ENCODE data around the gene BPIFB2. TPM values are rescaled to one million over a fixed set of nuclear protein-coding genes. Genes with fewer than 3 reads are reported as not detected.
A peak's percentile ranks its signal among the peaks of the same experiment; 100 is the strongest.

BPIFB2 gene
- total RNA-seq, 3 donors from 2014 or later (not counting 1 experiment from before 2014, with no cell fraction given): not detected

DNA sequence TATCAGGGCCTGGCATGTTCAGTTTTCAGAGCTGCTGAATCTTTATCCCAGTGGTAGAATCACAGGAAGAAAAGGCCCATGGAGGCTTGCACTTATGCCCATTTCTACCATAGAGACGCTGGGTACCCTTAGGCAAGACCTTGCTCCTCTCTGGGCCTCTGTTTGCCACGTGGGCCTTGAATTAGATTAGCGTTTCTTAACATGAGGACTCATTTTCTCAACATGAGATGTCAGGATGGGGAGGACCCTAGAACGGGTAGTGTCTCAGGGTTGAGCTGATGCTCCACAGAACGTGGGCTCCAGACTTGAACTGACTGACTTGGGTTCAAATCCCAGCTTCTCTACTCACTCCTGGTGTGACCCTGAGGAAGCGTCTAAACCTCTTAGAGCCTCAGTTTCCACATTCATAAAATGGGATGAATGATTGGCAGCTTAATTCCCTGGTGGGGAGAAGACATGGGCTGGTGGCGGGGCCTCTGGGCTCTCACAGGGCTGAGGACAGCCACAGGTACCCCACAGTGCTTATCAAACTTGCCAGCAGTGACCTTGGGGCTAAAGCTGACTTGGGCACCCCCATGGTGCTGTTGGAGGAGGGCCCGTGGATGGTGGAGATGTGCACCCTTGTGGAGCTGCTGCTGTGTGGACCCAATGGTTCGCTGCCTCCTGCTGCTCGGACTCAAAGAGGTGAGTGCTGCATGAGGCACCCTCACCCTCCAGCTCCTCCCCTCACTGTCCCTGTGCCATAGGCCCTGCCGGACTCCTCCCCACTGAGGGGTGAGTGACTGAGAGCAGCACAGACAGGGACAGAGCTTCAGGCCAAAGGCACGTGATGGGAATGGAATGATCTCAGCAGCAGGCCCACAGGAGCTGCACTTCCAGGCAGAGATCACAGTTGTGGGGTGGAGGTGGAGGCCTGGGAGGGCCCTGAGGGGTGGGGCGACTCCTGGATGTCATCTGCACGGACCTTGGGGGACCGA is 31.5 kb upstream of the BPIFB2 start:
- H3K4me3 Mint-ChIP-seq: no peak overlapping the region
- H3K4me1 ChIP-seq (ENCODE audit: control insufficient read depth, insufficient read depth, low read length): peaks cover 22% of the 10 kb centered on the region
- no peak overlapping the region for H3K4me3 ChIP-seq (ENCODE audit: low read length)
- no peaks in the 10 kb centered on the region for H3K27me3 ChIP-seq (ENCODE audit: control insufficient read depth, insufficient read depth, low read length)
- H3K27me3 Mint-ChIP-seq (ENCODE audit: low read depth in 2 of 2): no peaks in the 10 kb centered on the region
- H3K4me1 Mint-ChIP-seq: peaks cover 0 to 11% of the 10 kb centered on the region in 2 donors
- H3K36me3 ChIP-seq (ENCODE audit: control insufficient read depth, insufficient read depth, low read length): no peaks in the 10 kb centered on the region
- DNase-seq: no peak
- H3K27ac Mint-ChIP-seq: peak overlapping the region; percentile 6 to 71
- H3K9me3 ChIP-seq (ENCODE audit: control insufficient read depth, insufficient read depth, low read length): peaks cover 11% of the 10 kb centered on the region
- TF ChIP-seq, protein P1, sequence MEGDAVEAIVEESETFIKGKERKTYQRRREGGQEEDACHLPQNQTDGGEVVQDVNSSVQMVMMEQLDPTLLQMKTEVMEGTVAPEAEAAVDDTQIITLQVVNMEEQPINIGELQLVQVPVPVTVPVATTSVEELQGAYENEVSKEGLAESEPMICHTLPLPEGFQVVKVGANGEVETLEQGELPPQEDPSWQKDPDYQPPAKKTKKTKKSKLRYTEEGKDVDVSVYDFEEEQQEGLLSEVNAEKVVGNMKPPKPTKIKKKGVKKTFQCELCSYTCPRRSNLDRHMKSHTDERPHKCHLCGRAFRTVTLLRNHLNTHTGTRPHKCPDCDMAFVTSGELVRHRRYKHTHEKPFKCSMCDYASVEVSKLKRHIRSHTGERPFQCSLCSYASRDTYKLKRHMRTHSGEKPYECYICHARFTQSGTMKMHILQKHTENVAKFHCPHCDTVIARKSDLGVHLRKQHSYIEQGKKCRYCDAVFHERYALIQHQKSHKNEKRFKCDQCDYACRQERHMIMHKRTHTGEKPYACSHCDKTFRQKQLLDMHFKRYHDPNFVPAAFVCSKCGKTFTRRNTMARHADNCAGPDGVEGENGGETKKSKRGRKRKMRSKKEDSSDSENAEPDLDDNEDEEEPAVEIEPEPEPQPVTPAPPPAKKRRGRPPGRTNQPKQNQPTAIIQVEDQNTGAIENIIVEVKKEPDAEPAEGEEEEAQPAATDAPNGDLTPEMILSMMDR (IDR thresholded peaks at IDR 0.05): no peak
- WGBS (ENCODE audit: insufficient coverage): 94% methylated on average over 15 of the region's 15 CpGs
- intact Hi-C loops (cut with micrococcal nuclease): no loop called here
- peaks cover 0 to 2% of the 10 kb centered on the region in 2 donors for H3K9me3 Mint-ChIP-seq
- no peak overlapping the region for H3K27ac ChIP-seq (ENCODE audit: low read length)
- ATAC-seq: no peak
- H3K36me3 Mint-ChIP-seq: no peaks in the 10 kb centered on the region

DNA sequence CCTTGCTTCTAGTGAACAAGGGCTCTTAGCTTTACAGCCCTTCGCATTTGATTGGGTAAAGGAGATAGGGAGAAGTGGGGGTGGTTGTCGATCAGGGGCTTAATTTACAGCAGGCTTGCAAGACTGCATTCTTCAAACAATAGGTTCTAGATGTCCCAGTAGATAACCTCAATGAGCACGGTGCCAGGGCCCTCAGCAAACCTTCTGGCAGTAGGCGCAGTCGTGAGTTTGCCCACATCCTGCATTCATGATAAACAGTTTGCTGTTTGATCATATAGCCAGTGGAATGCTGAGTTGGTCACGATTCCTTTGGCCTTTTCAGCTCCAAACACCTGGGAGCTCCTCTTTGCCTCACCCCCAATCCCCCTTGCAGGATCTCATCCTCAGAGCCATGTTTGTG is 30.8 kb upstream of the BPIFB2 start:
- H3K4me1 Mint-ChIP-seq: peaks cover 0 to 11% of the 10 kb centered on the region in 2 donors
- H3K36me3 ChIP-seq (ENCODE audit: control insufficient read depth, insufficient read depth, low read length): no peaks in the 10 kb centered on the region
- no peak overlapping the region for H3K4me3 ChIP-seq (ENCODE audit: low read length)
- peaks cover 14% of the 10 kb centered on the region for H3K4me1 ChIP-seq (ENCODE audit: control insufficient read depth, insufficient read depth, low read length)
- intact Hi-C loops (cut with micrococcal nuclease): no loop called here
- ATAC-seq: no peak
- H3K27ac Mint-ChIP-seq: peak overlapping the region; percentile 6 to 71
- no peaks in the 10 kb centered on the region for H3K36me3 Mint-ChIP-seq
- H3K27me3 Mint-ChIP-seq (ENCODE audit: low read depth in 2 of 2): no peaks in the 10 kb centered on the region
- DNase-seq: peak in 1 of 2 donors; percentile 47
- TF ChIP-seq, protein P1 (IDR thresholded peaks at IDR 0.05): no peak
- no peaks in the 10 kb centered on the region for H3K27me3 ChIP-seq (ENCODE audit: control insufficient read depth, insufficient read depth, low read length)
- peaks cover 11% of the 10 kb centered on the region for H3K9me3 ChIP-seq (ENCODE audit: control insufficient read depth, insufficient read depth, low read length)
- no peak overlapping the region for H3K27ac ChIP-seq (ENCODE audit: low read length)
- WGBS (ENCODE audit: insufficient coverage): 44% methylated on average over 6 of the region's 6 CpGs
- peaks cover 0 to 2% of the 10 kb centered on the region in 2 donors for H3K9me3 Mint-ChIP-seq
- no peak overlapping the region for H3K4me3 Mint-ChIP-seq

DNA sequence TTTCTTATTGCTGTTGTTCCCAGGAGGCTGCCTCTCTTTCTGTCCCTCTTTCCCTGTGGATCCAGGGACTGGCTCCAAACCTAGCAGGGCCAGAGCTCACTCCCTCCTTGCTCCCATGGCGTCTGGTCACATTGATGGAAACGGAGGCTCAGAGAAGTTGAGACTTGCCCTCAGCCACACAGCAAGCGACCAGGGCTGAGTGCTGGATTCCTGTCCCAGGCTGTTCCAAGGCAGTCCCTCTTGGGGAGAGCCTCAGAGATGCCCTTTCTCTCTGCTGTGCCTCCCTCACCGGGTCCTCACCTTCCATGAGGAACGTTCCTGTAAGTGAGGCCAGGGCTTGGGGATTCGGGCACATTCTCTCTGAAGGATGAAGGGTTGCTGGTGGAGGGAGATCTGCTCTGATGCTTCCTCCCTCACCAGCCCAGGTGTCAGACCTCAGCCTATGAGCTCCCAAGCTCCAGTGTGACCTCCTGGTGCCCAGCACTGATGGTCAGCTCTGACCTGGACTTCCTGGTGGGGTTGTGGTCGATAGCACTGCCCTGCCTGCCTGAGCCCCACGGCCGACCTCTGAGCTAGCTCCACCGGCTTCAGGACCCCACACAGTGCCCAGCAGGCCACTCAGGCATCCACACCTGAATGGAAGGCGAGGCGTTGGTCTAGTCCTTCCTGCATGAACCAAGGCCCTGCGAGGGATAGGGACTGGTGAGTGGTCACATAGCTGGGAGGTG is 30.1 kb upstream of the BPIFB2 start:
- DNase-seq: no peak
- Mint-ChIP-seq H3K36me3 (no peaks in the 10 kb centered on the region), H3K27me3 (ENCODE audit: low read depth in 2 of 2) (no peaks in the 10 kb centered on the region), H3K4me1 (peaks cover 0 to 11% of the 10 kb centered on the region in 2 donors), H3K4me3 (no peak overlapping the region), H3K27ac (no peak overlapping the region), H3K9me3 (peaks cover 0 to 2% of the 10 kb centered on the region in 2 donors)
- TF ChIP-seq, protein P1 (IDR thresholded peaks at IDR 0.05): no peak
- Histone ChIP-seq H3K9me3 (ENCODE audit: control insufficient read depth, insufficient read depth, low read length) (peaks cover 11% of the 10 kb centered on the region), H3K27me3 (ENCODE audit: control insufficient read depth, insufficient read depth, low read length) (no peaks in the 10 kb centered on the region), H3K36me3 (ENCODE audit: control insufficient read depth, insufficient read depth, low read length) (no peaks in the 10 kb centered on the region), H3K4me1 (ENCODE audit: control insufficient read depth, insufficient read depth, low read length) (peaks cover 8% of the 10 kb centered on the region), H3K27ac (ENCODE audit: low read length) (no peak overlapping the region), H3K4me3 (ENCODE audit: low read length) (no peak overlapping the region)
- intact Hi-C loops (cut with micrococcal nuclease): no loop called here
- no peak for ATAC-seq
- WGBS (ENCODE audit: insufficient coverage): 96% methylated on average over 12 of the region's 13 CpGs

Data from natural killer cell (primary cell).